Measurements from ENCODE around the gene CFAP57. TPM values are rescaled to one million over a fixed set of nuclear protein-coding genes. Genes with fewer than 3 reads are reported as not detected.

Gene CFAP57
- total RNA-seq, 2 donors from 2014 or later: 0.66 TPM; not detected in 1

DNA sequence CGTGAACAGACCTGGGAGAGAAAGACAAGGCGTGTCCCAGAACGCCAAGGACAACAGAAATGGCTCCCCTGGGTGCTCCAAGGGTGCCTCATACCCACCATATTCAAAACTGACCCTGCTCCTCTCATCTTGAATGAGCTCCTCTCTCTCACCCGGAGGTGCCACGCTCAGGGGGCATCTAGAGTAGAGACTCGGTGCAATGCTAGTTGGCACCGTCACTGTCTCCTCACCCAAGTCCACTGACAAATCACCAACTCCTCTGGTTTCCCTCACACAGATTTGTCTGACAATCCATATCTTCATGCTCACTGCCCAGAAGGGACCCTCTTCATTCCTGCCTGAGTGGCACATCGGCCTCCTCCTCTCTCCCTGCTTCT, 102.7 kb downstream of the CFAP57 start:
- intact Hi-C loops (cut with DNase I): no loop called here
- no peaks in the 10 kb centered on the region for H3K4me1 ChIP-seq
- no peaks in the 10 kb centered on the region for H3K36me3 ChIP-seq
- TF ChIP-seq, protein P1, sequence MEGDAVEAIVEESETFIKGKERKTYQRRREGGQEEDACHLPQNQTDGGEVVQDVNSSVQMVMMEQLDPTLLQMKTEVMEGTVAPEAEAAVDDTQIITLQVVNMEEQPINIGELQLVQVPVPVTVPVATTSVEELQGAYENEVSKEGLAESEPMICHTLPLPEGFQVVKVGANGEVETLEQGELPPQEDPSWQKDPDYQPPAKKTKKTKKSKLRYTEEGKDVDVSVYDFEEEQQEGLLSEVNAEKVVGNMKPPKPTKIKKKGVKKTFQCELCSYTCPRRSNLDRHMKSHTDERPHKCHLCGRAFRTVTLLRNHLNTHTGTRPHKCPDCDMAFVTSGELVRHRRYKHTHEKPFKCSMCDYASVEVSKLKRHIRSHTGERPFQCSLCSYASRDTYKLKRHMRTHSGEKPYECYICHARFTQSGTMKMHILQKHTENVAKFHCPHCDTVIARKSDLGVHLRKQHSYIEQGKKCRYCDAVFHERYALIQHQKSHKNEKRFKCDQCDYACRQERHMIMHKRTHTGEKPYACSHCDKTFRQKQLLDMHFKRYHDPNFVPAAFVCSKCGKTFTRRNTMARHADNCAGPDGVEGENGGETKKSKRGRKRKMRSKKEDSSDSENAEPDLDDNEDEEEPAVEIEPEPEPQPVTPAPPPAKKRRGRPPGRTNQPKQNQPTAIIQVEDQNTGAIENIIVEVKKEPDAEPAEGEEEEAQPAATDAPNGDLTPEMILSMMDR (IDR thresholded peaks at IDR 0.05): no peak
- no peak overlapping the region for H3K27ac ChIP-seq
- H3K4me3 ChIP-seq: no peak overlapping the region
- no peaks in the 10 kb centered on the region for H3K27me3 ChIP-seq
- no peak for DNase-seq
- H3K9me3 ChIP-seq: no peaks in the 10 kb centered on the region
- no peak overlapping the region for H3K9ac ChIP-seq (ENCODE audit: low read depth in 2 of 2, low read length in 2 of 2)

DNA sequence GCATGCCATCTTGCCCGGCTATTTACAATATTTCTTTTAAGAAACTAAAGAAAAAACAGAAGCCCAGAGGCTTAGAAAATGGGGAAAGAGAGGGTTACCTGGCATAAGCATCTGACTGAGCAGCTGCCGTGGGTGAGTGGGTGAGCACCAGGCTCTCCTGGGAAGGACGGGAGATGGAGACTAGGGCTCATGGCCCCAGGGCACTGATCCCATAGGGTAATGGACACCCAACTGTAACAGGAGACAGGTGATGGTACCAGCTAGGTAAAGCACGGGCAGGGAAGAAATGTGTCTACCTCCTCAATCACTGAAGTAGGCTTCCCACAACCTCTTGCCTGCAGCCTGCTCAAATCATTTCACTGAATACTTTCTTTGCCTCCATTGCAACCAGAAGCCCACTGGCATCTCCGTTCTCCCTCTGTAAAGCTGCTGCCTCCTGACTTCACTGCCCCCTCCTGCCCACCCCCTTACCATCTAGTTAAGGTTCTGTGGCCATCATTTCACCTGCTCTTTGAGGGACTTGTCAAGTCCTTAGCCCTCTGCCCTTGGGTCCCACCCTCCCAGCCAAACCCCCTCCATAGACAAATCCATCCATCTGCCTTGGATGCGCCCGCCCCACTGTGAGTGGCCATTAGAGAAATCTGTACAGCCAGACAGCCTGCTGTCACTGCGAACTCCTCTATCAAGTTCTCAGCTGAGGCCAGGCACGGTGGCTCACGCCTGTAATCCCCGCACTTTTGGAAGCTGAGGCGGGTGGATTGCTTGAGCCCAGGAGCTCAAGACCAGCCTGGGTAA, 103.9 kb downstream of the CFAP57 start:
- TF ChIP-seq, protein P1 (IDR thresholded peaks at IDR 0.05): no peak
- Histone ChIP-seq H3K9ac (ENCODE audit: low read depth in 2 of 2, low read length in 2 of 2) (no peak overlapping the region), H3K4me1 (no peaks in the 10 kb centered on the region), H3K9me3 (no peaks in the 10 kb centered on the region), H3K27me3 (no peaks in the 10 kb centered on the region), H3K27ac (no peak overlapping the region), H3K36me3 (no peaks in the 10 kb centered on the region), H3K4me3 (no peak overlapping the region)
- intact Hi-C loops (cut with DNase I): no loop called here
- DNase-seq: no peak

DNA sequence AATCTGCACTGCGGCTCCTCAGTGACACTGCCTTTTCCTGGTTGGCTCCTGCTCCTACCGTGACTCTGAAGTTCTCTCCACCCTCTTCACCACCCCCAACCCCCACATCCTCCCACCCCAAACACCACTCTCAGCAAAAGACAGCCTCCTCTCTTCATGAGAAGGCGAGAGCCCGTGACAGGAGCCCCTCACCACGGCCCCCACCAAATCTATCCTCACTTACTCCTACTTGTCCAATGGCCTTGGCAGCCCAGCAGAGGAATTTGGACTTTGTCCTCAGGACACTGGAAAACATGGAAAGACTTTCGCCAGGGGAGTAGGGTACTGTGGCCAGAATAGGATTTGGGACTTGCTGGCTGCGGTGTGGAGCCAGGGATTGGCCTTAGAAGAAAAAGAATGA, 104.5 kb downstream of the CFAP57 start:
- no peak overlapping the region for H3K9ac ChIP-seq (ENCODE audit: low read depth in 2 of 2, low read length in 2 of 2)
- TF ChIP-seq, protein P1 (IDR thresholded peaks at IDR 0.05): no peak
- no peaks in the 10 kb centered on the region for H3K27me3 ChIP-seq
- H3K27ac ChIP-seq: no peak overlapping the region
- no peak overlapping the region for H3K4me3 ChIP-seq
- H3K4me1 ChIP-seq: no peaks in the 10 kb centered on the region
- no peaks in the 10 kb centered on the region for H3K9me3 ChIP-seq
- intact Hi-C loops (cut with DNase I): no loop called here
- DNase-seq: no peak
- H3K36me3 ChIP-seq: no peaks in the 10 kb centered on the region

DNA sequence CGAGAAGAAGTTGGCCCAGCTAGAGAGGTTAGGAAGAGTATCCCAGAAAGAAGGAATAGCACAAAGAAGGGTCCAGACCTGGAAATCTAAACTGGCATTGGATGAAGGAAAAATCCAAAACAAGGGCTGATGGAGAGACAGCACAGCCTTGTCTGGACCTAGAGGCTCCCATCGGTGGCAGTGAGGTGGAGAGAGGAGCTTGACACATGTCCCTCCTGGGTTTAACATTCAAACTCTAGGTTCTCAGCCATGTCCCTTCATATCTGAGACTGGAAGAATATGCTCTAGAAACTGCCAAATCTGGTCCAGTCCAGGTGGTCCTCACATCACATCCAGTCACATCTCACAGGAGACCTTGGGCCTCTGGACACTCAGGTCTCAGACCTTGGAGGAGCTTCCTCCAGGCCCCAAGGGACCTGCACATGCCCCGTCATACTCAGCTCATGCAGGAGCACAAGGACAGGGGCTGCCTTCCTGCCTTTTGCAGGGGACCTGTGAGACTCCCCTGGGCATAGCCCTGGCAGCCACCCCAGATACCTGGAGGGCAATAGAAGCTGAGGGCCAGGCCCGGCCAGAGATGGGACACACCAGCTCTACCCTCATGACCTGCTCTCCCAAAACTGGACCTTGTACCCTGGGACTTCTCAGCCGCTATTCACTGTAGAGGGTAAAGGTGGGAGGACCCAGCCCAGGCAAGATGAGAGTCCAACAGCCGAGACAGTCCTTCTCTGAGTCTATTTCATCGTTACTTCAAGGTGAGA, 105.2 kb downstream of the CFAP57 start:
- Histone ChIP-seq H3K9me3 (no peaks in the 10 kb centered on the region), H3K9ac (ENCODE audit: low read depth in 2 of 2, low read length in 2 of 2) (no peak overlapping the region), H3K27me3 (no peaks in the 10 kb centered on the region), H3K36me3 (no peaks in the 10 kb centered on the region), H3K4me1 (no peaks in the 10 kb centered on the region), H3K4me3 (no peak overlapping the region), H3K27ac (no peak overlapping the region)
- intact Hi-C loops (cut with DNase I): no loop called here
- TF ChIP-seq, protein P1 (IDR thresholded peaks at IDR 0.05): no peak
- DNase-seq: no peak

DNA sequence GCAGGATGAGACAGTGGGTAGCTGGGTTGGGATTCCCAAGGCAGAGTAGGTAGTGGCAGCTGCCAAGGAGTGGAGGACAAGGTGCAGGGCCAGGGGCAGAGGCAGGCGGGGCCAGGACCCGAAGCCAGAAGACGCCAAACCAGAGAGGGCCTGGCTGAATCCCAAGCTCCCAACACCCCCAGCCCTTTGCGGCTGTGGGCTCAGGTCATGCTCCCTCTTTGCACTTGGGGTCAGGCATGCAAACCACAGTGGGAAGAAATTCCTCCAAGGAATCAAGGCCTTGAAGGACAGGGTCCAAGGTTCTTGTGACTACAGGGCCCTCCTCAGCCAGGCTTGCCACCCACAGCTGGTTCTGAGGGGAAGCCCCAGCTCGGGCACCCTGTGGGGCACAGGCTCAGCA, 107.0 kb downstream of the CFAP57 start:
- Histone ChIP-seq H3K9ac (ENCODE audit: low read depth in 2 of 2, low read length in 2 of 2) (no peak overlapping the region), H3K27ac (no peak overlapping the region)

More for the DNA sequence above, 107.0 kb downstream of the CFAP57 start:
- H3K36me3 ChIP-seq: no peaks in the 10 kb centered on the region
- intact Hi-C loops (cut with DNase I): no loop called here
- no peaks in the 10 kb centered on the region for H3K27me3 ChIP-seq
- TF ChIP-seq, protein P1 (IDR thresholded peaks at IDR 0.05): no peak
- no peak for DNase-seq
- no peak overlapping the region for H3K4me3 ChIP-seq
- H3K4me1 ChIP-seq: no peaks in the 10 kb centered on the region
- no peaks in the 10 kb centered on the region for H3K9me3 ChIP-seq

All from colonic mucosa (tissue), 4 donors.